ENCODE data around the gene INPP5J.

GRCh38 chr22:31100762-31101525 lies 21.8 kb upstream of the INPP5J start:
- TF ChIP-seq, protein P1, sequence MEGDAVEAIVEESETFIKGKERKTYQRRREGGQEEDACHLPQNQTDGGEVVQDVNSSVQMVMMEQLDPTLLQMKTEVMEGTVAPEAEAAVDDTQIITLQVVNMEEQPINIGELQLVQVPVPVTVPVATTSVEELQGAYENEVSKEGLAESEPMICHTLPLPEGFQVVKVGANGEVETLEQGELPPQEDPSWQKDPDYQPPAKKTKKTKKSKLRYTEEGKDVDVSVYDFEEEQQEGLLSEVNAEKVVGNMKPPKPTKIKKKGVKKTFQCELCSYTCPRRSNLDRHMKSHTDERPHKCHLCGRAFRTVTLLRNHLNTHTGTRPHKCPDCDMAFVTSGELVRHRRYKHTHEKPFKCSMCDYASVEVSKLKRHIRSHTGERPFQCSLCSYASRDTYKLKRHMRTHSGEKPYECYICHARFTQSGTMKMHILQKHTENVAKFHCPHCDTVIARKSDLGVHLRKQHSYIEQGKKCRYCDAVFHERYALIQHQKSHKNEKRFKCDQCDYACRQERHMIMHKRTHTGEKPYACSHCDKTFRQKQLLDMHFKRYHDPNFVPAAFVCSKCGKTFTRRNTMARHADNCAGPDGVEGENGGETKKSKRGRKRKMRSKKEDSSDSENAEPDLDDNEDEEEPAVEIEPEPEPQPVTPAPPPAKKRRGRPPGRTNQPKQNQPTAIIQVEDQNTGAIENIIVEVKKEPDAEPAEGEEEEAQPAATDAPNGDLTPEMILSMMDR (IDR thresholded peaks at IDR 0.05) = no peak
- TF ChIP-seq POLR2A (IDR thresholded peaks at IDR 0.05) = no peak
- TF ChIP-seq EP300 (IDR thresholded peaks at IDR 0.05) = no peak
- no peak for TF ChIP-seq POLR2AphosphoS5 (IDR thresholded peaks at IDR 0.05)
